Measurements from ENCODE around the gene NAB1.

DNA sequence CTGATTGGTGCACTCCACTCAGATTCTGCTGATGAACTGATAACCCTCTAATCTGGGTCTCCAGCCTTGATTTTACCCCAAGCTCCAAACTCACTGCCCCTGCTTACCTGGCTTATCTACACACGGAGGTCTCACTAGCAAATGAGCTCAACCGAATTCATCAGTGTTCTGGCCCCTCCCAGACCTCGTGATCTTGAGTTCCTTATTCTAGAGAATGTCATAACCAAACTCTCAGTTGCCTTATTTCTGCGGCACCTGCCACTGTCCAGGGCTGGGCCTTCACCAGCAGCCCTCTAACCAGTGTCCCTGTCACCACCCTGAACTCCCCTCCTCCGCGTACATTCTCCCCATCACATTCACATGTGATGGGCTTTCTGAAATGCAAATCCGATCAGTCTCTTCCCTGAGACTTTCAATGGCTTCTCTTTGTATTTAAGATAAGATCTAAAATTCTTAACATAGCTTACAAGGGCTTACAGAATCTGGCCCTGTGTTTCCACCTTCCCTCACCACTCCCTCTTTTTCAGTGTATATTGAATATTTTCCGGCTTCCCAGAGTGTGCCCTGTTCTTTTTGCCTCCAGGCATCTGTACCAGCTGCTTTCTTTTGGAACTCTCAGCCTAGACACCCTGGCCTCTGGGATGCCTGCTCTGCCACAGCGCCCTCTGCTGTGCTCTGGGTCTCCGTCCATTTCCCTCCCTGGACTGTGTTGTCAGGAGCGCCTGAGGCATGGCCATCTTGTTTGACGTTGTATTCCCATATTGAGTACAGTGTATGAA is 31.1 kb downstream of the NAB1 start:
- no peak for TF ChIP-seq EZH2 (IDR thresholded peaks at IDR 0.05)
- TF ChIP-seq POLR2AphosphoS5 (IDR thresholded peaks at IDR 0.05; ENCODE audit: borderline replicate concordance, low read depth, low read length), result no peak
